SK-N-MC (cell line): ENCODE measurements around the gene ANAPC2.

ENCODE experiments used
- DNase-seq: peaks from one replicate; pipeline ENCODE4 v3.0.0-alpha.2; 2011; ENCODE audit warnings: low read depth, low spot score
- H3K27ac ChIP-seq: fragments of 200-600 bp; sonication (generic); 2 replicates; pipeline ENCODE4 v1.5.1; 2016; ENCODE audit warnings: mixed run types
- H3K36me3 ChIP-seq: fragments of 200-600 bp; sonication (generic); 2 replicates; pipeline ENCODE4 v1.6.1; 2017; ENCODE audit warnings: antibody characterized with exemption, low read length, mixed read lengths; ENCODE audit not compliant: insufficient read depth
- H3K4me3 ChIP-seq: fragments of 200-600 bp; sonication (generic); 2 replicates; pipeline ENCODE4 v1.5.1; 2016
- H3K9ac ChIP-seq: fragments of 200-600 bp; sonication (generic); 2 replicates; pipeline ENCODE4 v1.8.0; 2017; ENCODE audit warnings: mixed run types, mixed read lengths; ENCODE audit not compliant: insufficient read length
- H3K9me3 ChIP-seq: fragments of 200-600 bp; sonication (generic); 2 replicates; pipeline ENCODE4 v1.6.1; 2017; ENCODE audit warnings: low read depth, mild to moderate bottlenecking, antibody characterized with exemption, low read length, moderate library complexity, mixed read lengths
- EZH2 ChIP-seq: fragments of 200-600 bp; sonication (generic); IDR thresholded peaks from one replicate; pipeline ENCODE4 v1.6.1; 2017; ENCODE audit warnings: antibody characterized with exemption
- FOXP2 ChIP-seq: optimal IDR thresholded peaks from 2 replicates; pipeline ENCODE3; 2011; ENCODE audit warnings: mild to moderate bottlenecking, moderate library complexity; ENCODE audit not compliant: insufficient read depth; ENCODE audit errors: extremely low read length, control extremely low read depth
- POLR2AphosphoS5 ChIP-seq: IDR thresholded peaks from 2 replicates; pipeline ENCODE4 v1.6.1; 2012; ENCODE audit warnings: mild to moderate bottlenecking, low read depth, low read length, borderline replicate concordance

Gene ANAPC2

GRCh38 chr9:137218212-137218753, 29.9 kb upstream of the ANAPC2 start:
- DNase-seq: no peak
- no peak for TF ChIP-seq EZH2
- H3K4me3 ChIP-seq: no peak overlapping the region
- no peaks in the 10 kb centered on the region for H3K9me3 ChIP-seq
- H3K9ac ChIP-seq: no peak overlapping the region
- no peak overlapping the region for H3K27ac ChIP-seq
- no peaks in the 10 kb centered on the region for H3K36me3 ChIP-seq

- Histone ChIP-seq H3K27ac (no peak overlapping the region), H3K36me3 (no peaks in the 10 kb centered on the region), H3K9ac (peak overlapping the region; percentile 55), H3K9me3 (no peaks in the 10 kb centered on the region), H3K4me3 (peak overlapping the region; percentile 72)
- TF ChIP-seq FOXP2: no peak
- peak; percentile 68 for TF ChIP-seq POLR2AphosphoS5
- DNase-seq: no peak
Measured at GRCh38 chr9:137217276-137218211, 29.2 kb upstream of the ANAPC2 start.

GRCh38 chr9:137216188-137216965, 28.0 kb upstream of the ANAPC2 start:
- no peaks in the 10 kb centered on the region for H3K36me3 ChIP-seq

GRCh38 chr9:137215196-137215986, 27.0 kb upstream of the ANAPC2 start:
- no peak for DNase-seq
- H3K4me3 ChIP-seq: no peak overlapping the region
- no peak overlapping the region for H3K27ac ChIP-seq
- no peaks in the 10 kb centered on the region for H3K9me3 ChIP-seq
- H3K36me3 ChIP-seq: no peaks in the 10 kb centered on the region
- no peak overlapping the region for H3K9ac ChIP-seq
- TF ChIP-seq POLR2AphosphoS5 (no peak), EZH2 (no peak), FOXP2 (no peak)

More at GRCh38 chr9:137216188-137216965, 28.0 kb upstream of the ANAPC2 start:
- Histone ChIP-seq H3K9ac (no peak overlapping the region), H3K4me3 (no peak overlapping the region), H3K27ac (no peak overlapping the region), H3K9me3 (no peaks in the 10 kb centered on the region)
- DNase-seq: no peak
- TF ChIP-seq EZH2: no peak
- no peak for TF ChIP-seq POLR2AphosphoS5
- TF ChIP-seq FOXP2: no peak

- TF ChIP-seq EZH2 (no peak), POLR2AphosphoS5 (no peak), FOXP2 (no peak)
- Histone ChIP-seq H3K9ac (no peak overlapping the region), H3K4me3 (no peak overlapping the region), H3K9me3 (no peaks in the 10 kb centered on the region), H3K36me3 (no peaks in the 10 kb centered on the region), H3K27ac (no peak overlapping the region)
- DNase-seq: no peak
Measured at GRCh38 chr9:137214620-137215019, 26.3 kb upstream of the ANAPC2 start.

GRCh38 chr9:137213160-137214060, 25.1 kb upstream of the ANAPC2 start:
- H3K36me3 ChIP-seq: no peaks in the 10 kb centered on the region
- H3K9ac ChIP-seq: no peak overlapping the region
- H3K9me3 ChIP-seq: no peaks in the 10 kb centered on the region
- no peak for DNase-seq
- no peak overlapping the region for H3K27ac ChIP-seq
- TF ChIP-seq POLR2AphosphoS5 (no peak), FOXP2 (no peak), EZH2 (no peak)
- H3K4me3 ChIP-seq: no peak overlapping the region

- Histone ChIP-seq H3K9me3 (no peaks in the 10 kb centered on the region), H3K27ac (no peak overlapping the region), H3K9ac (no peak overlapping the region), H3K36me3 (no peaks in the 10 kb centered on the region), H3K4me3 (no peak overlapping the region)
- no peak for TF ChIP-seq EZH2
- 0 out of 2 replicates have a peak, but pooled peaks have one; percentile 5 for TF ChIP-seq POLR2AphosphoS5
- no peak for TF ChIP-seq FOXP2
- no peak for DNase-seq
Measured at GRCh38 chr9:137212520-137212919, 24.2 kb upstream of the ANAPC2 start.
